CD14-positive monocyte (primary cell): ENCODE results near the gene BCL2A1. TPM values are rescaled to one million over a fixed set of nuclear protein-coding genes. Genes with fewer than 3 reads are reported as not detected.
"Not testable (repeated sequence)": the region's sequence is repeated elsewhere in the genome, so short reads cannot be mapped to it uniquely, and the experiment has no call there.

Experiments
- DNase-seq, 3 donors: peaks; one replicate each; pipeline ENCODE4 v3.0.0-alpha.2; 2011 to 2022
- H2AFZ ChIP-seq: 2 replicates; pipeline ENCODE4 v1.6.0; 2012; ENCODE audit warnings: mild to moderate bottlenecking, low read depth, low read length, inconsistent platforms; ENCODE audit not compliant: insufficient read depth, poor library complexity, severe bottlenecking
- H3K27ac ChIP-seq, 2 donors: 1 replicate in 1 of 2; 2 replicates in 1 of 2; pipeline ENCODE4 v1.5.1; 2012 to 2013; ENCODE audit warnings: low read length in 2 of 2, control low read depth in 1 of 2, inconsistent platforms in 1 of 2, low read depth in 1 of 2, mild to moderate bottlenecking in 1 of 2
- H3K27me3 ChIP-seq, 2 donors: one replicate each; pipeline versions ENCODE4 v1.6.0 to v1.6.1; 2011 to 2013; ENCODE audit warnings: low read length in 2 of 2; ENCODE audit not compliant: control insufficient read depth in 2 of 2, insufficient read depth in 2 of 2
- H3K36me3 ChIP-seq, 2 donors: replicated peaks in 1 of 2; 1 replicate in 1 of 2; 2 replicates in 1 of 2; pipeline versions ENCODE4 v1.5.1 to v1.6.1; 2012 to 2013; ENCODE audit warnings: low read length in 2 of 2, control low read depth in 1 of 2, inconsistent platforms in 1 of 2, mild to moderate bottlenecking in 1 of 2; ENCODE audit not compliant: insufficient read depth in 2 of 2, control insufficient read depth in 1 of 2
- H3K4me1 ChIP-seq, 2 donors: 1 replicate in 1 of 2; 2 replicates in 1 of 2; pipeline versions ENCODE4 v1.5.1 to v1.6.1; 2012 to 2013; ENCODE audit warnings: low read length in 2 of 2, control low read depth in 1 of 2, inconsistent platforms in 1 of 2, mild to moderate bottlenecking in 1 of 2, moderate library complexity in 1 of 2; ENCODE audit not compliant: insufficient read depth in 2 of 2, control insufficient read depth in 1 of 2
- H3K4me2 ChIP-seq: replicated peaks from 2 replicates; pipeline ENCODE3; 2012; ENCODE audit warnings: low read length, moderate library complexity, mild to moderate bottlenecking; ENCODE audit not compliant: poor library complexity, severe bottlenecking; ENCODE audit errors: extremely low read depth
- H3K4me3 ChIP-seq, 3 experiments: fragments of 200-600 bp in 1 of 3; sonication (generic) in 1 of 3; replicated peaks in 1 of 3; 1 replicate in 2 of 3; 2 replicates in 1 of 3; pipeline ENCODE4 v1.5.1; 2011 to 2013; ENCODE audit warnings: low read length in 3 of 3, mild to moderate bottlenecking in 3 of 3, control low read depth in 2 of 3, low read depth in 2 of 3, inconsistent platforms in 1 of 3, moderate library complexity in 1 of 3
- H3K79me2 ChIP-seq: 2 replicates; pipeline ENCODE4 v1.6.0; 2012; ENCODE audit warnings: mild to moderate bottlenecking, control low read depth, inconsistent platforms, low read length, moderate library complexity; ENCODE audit not compliant: insufficient read depth
- H3K9ac ChIP-seq: 2 replicates; pipeline ENCODE4 v1.6.0; 2017; ENCODE audit warnings: low read length, mild to moderate bottlenecking; ENCODE audit not compliant: insufficient read depth, poor library complexity, severe bottlenecking
- H3K9me3 ChIP-seq, 2 donors: replicated peaks in 1 of 2; 1 replicate in 1 of 2; 2 replicates in 1 of 2; pipeline versions ENCODE4 v1.5.1 to v1.6.1; 2012 to 2013; ENCODE audit warnings: low read length in 2 of 2, control low read depth in 1 of 2; ENCODE audit not compliant: control insufficient read depth in 1 of 2, insufficient read depth in 1 of 2
- H4K20me1 ChIP-seq: 2 replicates; pipeline ENCODE4 v1.6.0; 2012; ENCODE audit warnings: mild to moderate bottlenecking, low read length, control low read depth, moderate library complexity; ENCODE audit not compliant: insufficient read depth
- H3K27ac Mint-ChIP-seq, 7 donors: one replicate each; pipeline ENCODE4 v1.8.0; 2020; ENCODE audit warnings: mild to moderate bottlenecking in 7 of 7, mixed read lengths in 7 of 7, moderate library complexity in 6 of 7, inconsistent platforms in 2 of 7
- H3K27me3 Mint-ChIP-seq, 3 donors: one replicate each; pipeline ENCODE4 v1.8.0; 2021 to 2022; ENCODE audit warnings: low read depth in 3 of 3, mild to moderate bottlenecking in 3 of 3, mixed read lengths in 3 of 3, moderate library complexity in 3 of 3, inconsistent platforms in 1 of 3
- H3K36me3 Mint-ChIP-seq, 2 donors: one replicate each; pipeline ENCODE4 v1.8.0; 2020; ENCODE audit warnings: mixed read lengths in 2 of 2, inconsistent platforms in 1 of 2, mild to moderate bottlenecking in 1 of 2
- H3K4me1 Mint-ChIP-seq: one replicate; pipeline ENCODE4 v1.8.0; 2020; ENCODE audit warnings: mild to moderate bottlenecking, mixed read lengths
- H3K4me3 Mint-ChIP-seq, 2 donors: one replicate each; pipeline ENCODE4 v1.8.0; 2020; ENCODE audit warnings: mild to moderate bottlenecking in 2 of 2, mixed read lengths in 2 of 2, moderate library complexity in 1 of 2
- H3K9me3 Mint-ChIP-seq, 7 donors: one replicate each; pipeline ENCODE4 v1.8.0; 2020 to 2022; ENCODE audit warnings: mixed read lengths in 7 of 7, mild to moderate bottlenecking in 6 of 7, moderate library complexity in 6 of 7, inconsistent platforms in 2 of 7
- CTCF ChIP-seq: fragments of 200-600 bp; IDR thresholded peaks from one replicate; pipeline ENCODE4 v1.8.0; 2022; ENCODE audit warnings: antibody characterized with exemption, mild to moderate bottlenecking
- WGBS: methylation state at CpG from one replicate; pipeline ENCODE4 v1.1.5; 2013; ENCODE audit warnings: missing lambda C conversion rate; ENCODE audit not compliant: insufficient coverage; 5-methylcytosine and 5-hydroxymethylcytosine counted together
- intact Hi-C, 2 donors: fragments of 100-400 bp; cut with micrococcal nuclease; formaldehyde crosslinking; loops; one replicate each; pipeline versions ENCODE4 v1.15.0 to v1.15.1; 2023
- polyA plus RNA-seq, 3 donors: library from polyadenylated mRNA; depleted of rRNA in 1 of 3; unstranded in 2 of 3; stranded (reverse) in 1 of 3; fragments of 300-500 nt in 2 of 3; fragments of >200 nt in 1 of 3; fragmentation: Illumina TruSeq in 2 of 3; gene quantifications; 1 replicate in 2 of 3; 2 replicates in 1 of 3; pipeline ENCODE4 v1.2.3, GENCODE V29; 2012 to 2021

BCL2A1 gene
- polyA plus RNA-seq, 3 donors = 277 to 465 (median 350) TPM

- no peaks in the 10 kb centered on the region for H3K79me2 ChIP-seq
- no peak overlapping the region for H3K9ac ChIP-seq
- H3K27ac ChIP-seq = no peak overlapping the region
- 83% methylated on average over 2 of the region's 3 CpGs for WGBS
- no peak for DNase-seq
- H2AFZ ChIP-seq = no peak overlapping the region
- H3K4me1 ChIP-seq = no peaks in the 10 kb centered on the region
- H3K4me3 ChIP-seq = no peak overlapping the region
- no peaks in the 10 kb centered on the region for H3K9me3 ChIP-seq
- Mint-ChIP-seq H3K4me1 (peaks cover 4% of the 10 kb centered on the region), H3K27me3 (peaks cover 2 to 5% (median 3%) of the 10 kb centered on the region in 3 donors), H3K27ac (no peak overlapping the region), H3K9me3 (peaks cover 3 to 6% (median 4%) of the 10 kb centered on the region in 7 donors), H3K4me3 (no peak overlapping the region), H3K36me3 (no peaks in the 10 kb centered on the region)
- no peaks in the 10 kb centered on the region for H3K27me3 ChIP-seq
- no peaks in the 10 kb centered on the region for H3K36me3 ChIP-seq
- intact Hi-C loops = no loop called here
- H4K20me1 ChIP-seq = no peaks in the 10 kb centered on the region
- H3K4me2 ChIP-seq = no peak overlapping the region
- TF ChIP-seq CTCF = no peak
Measured at GRCh38 chr15:80020731-80021130, 49.7 kb upstream of the BCL2A1 start.

GRCh38 chr15:80020149-80020548 lies 49.2 kb upstream of the BCL2A1 start:
- H3K4me1 ChIP-seq, H3K4me3 Mint-ChIP-seq, H3K27ac ChIP-seq, DNase-seq, H3K9me3 ChIP-seq, H3K4me1 Mint-ChIP-seq, H3K27me3 ChIP-seq, H3K27me3 Mint-ChIP-seq, H3K36me3 ChIP-seq, H3K9ac ChIP-seq, H3K4me2 ChIP-seq, intact Hi-C loops, H2AFZ ChIP-seq, H3K79me2 ChIP-seq, H3K4me3 ChIP-seq, H3K36me3 Mint-ChIP-seq, H4K20me1 ChIP-seq, H3K9me3 Mint-ChIP-seq, H3K27ac Mint-ChIP-seq: not testable (repeated sequence)
- WGBS = 88% methylated on average over 4 of the region's 6 CpGs
